Lower leg skin (tissue), 3 donors: ENCODE data around the gene CLCN6.

Experiments used
- POLR2A ChIP-seq, 2 donors: fragments of 450-650 bp; IDR thresholded peaks; one replicate each; pipeline ENCODE4 v1.6.1; 2016 to 2017; ENCODE audit warnings: antibody characterized with exemption in 2 of 2, mild to moderate bottlenecking in 1 of 2, moderate library complexity in 1 of 2
- TF ChIP-seq, protein P1 (sequence below), 3 donors: fragments of 450-650 bp; IDR thresholded peaks; one replicate each; pipeline ENCODE4 v1.5.1; 2016; ENCODE audit warnings: antibody characterized with exemption in 3 of 3, mild to moderate bottlenecking in 3 of 3, moderate library complexity in 2 of 3

DNA sequence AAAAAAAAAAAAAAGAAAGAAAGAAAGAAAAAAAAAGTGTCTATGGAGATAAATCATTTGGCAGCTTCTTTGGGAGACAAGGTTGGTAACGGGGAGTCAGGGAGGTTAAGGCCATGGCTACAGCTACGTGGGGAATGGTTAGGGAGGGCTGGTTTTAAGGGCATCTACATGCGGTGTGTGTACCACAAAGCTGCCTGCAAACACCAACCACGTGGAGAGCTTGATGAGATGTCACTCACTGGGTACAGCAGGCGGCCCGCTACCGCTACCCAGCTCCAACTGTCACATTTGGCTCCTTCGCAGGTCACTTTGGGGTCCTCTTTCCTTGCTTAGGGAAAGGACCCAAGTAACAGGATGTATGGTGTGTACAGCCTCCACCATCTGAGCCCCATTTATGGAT, 48.5 kb downstream of the CLCN6 start:
- no peak for TF ChIP-seq POLR2A (IDR thresholded peaks at IDR 0.05)
- TF ChIP-seq, protein P1, sequence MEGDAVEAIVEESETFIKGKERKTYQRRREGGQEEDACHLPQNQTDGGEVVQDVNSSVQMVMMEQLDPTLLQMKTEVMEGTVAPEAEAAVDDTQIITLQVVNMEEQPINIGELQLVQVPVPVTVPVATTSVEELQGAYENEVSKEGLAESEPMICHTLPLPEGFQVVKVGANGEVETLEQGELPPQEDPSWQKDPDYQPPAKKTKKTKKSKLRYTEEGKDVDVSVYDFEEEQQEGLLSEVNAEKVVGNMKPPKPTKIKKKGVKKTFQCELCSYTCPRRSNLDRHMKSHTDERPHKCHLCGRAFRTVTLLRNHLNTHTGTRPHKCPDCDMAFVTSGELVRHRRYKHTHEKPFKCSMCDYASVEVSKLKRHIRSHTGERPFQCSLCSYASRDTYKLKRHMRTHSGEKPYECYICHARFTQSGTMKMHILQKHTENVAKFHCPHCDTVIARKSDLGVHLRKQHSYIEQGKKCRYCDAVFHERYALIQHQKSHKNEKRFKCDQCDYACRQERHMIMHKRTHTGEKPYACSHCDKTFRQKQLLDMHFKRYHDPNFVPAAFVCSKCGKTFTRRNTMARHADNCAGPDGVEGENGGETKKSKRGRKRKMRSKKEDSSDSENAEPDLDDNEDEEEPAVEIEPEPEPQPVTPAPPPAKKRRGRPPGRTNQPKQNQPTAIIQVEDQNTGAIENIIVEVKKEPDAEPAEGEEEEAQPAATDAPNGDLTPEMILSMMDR (IDR thresholded peaks at IDR 0.05), result no peak
